Measurements from ENCODE around the gene PLA2G4A. TPM values are rescaled to one million over a fixed set of nuclear protein-coding genes. Genes with fewer than 3 reads are reported as not detected.
A peak's percentile ranks its signal among the peaks of the same experiment; 100 is the strongest.

PLA2G4A gene
- total RNA-seq, 6 experiments from 2014 or later: 0.25 to 0.90 (median 0.45) TPM

DNA sequence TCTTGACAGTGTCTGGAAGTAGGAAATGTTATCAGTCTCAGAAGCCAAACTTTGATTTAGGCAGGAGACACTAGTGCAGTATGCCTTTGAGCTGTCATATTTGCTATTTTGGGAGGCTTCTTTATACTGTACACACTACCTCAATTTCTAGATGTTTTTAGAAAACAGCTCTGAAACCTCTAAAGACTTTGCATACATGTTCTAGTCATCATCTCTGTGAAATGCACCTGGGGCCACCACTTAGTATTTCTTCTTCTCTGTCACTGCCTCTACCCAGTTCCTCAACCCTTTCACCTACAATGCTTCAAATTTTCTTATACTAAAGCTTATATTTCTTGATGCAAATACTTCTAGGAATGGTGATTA, 29.1 kb upstream of the PLA2G4A start:
- no peaks in the 10 kb centered on the region for H3K9me3 Mint-ChIP-seq
- no peak for TF ChIP-seq CTCF (IDR thresholded peaks at IDR 0.05)
- no peak for DNase-seq
- no peaks in the 10 kb centered on the region for H3K27me3 Mint-ChIP-seq (ENCODE audit: insufficient read depth)
- H3K4me3 Mint-ChIP-seq: no peak overlapping the region
- H3K4me1 Mint-ChIP-seq (ENCODE audit: low read depth): no peaks in the 10 kb centered on the region
- H3K36me3 Mint-ChIP-seq (ENCODE audit: low read depth): no peaks in the 10 kb centered on the region
- H3K27ac Mint-ChIP-seq: no peak overlapping the region

DNA sequence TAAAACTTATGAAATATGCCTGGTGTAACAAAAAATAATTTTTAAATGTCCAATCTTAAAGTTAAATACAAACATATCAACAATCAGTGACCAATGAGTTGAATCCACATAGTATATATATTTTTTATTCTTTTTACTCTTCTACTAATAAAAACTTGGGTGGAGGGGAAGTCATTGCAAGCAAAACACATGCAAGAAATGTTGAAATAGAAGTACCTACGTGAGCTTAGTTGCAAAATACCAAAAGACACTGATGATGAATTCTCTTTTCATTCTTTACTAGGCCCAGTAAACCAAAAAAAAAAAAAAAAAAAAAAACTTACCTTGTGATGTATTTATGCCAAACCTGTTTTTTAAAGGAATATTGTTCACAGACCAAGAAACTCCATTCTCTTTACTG, 26.4 kb upstream of the PLA2G4A start:
- TF ChIP-seq CTCF (IDR thresholded peaks at IDR 0.05): no peak
- Mint-ChIP-seq H3K4me1 (ENCODE audit: low read depth) (no peaks in the 10 kb centered on the region), H3K4me3 (no peak overlapping the region), H3K27me3 (ENCODE audit: insufficient read depth) (no peaks in the 10 kb centered on the region), H3K9me3 (no peaks in the 10 kb centered on the region), H3K27ac (no peak overlapping the region), H3K36me3 (ENCODE audit: low read depth) (no peaks in the 10 kb centered on the region)
- no peak for DNase-seq

DNA sequence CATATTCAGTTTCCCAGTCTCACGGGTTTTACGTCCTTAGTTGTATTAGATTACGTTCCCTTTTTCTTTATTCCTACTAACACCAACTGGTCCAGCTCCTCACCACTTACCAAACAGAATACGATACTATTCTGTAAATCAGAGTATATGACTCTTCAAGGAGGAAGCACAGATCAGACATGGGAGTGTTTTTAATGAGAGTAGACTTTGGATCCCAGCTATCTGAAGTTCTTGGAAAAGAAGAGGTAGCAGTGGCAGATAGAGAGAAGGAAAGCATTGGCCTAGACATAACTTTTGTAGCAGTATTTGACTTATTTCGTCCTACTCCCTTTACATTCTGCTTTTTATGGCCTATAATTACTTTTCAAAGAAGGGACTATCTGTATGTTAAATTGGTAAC, 24.1 kb upstream of the PLA2G4A start:
- Mint-ChIP-seq H3K4me3 (no peak overlapping the region), H3K9me3 (no peaks in the 10 kb centered on the region), H3K4me1 (ENCODE audit: low read depth) (no peaks in the 10 kb centered on the region), H3K36me3 (ENCODE audit: low read depth) (no peaks in the 10 kb centered on the region), H3K27ac (no peak overlapping the region), H3K27me3 (ENCODE audit: insufficient read depth) (no peaks in the 10 kb centered on the region)
- no peak for DNase-seq
- TF ChIP-seq CTCF (IDR thresholded peaks at IDR 0.05): no peak

DNA sequence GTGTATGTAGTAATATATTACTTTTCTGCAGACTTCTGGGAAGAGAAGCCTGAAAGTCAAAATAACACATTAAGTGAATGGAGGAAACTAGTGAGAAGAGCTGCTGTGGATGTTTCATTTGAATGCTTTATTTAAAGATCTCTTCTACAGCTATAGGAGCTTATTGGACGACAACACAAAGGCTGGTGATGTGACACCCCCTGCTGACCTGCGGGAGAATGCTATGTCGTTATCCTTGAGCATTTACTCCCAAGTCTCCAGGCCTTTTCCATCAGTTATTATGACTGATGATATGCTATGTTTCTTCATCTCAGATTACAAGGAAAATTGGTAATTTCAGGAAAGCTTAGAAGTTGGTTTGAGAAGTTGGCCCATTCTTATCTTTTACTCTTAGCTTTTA, 22.3 kb upstream of the PLA2G4A start:
- peak; percentile 19 for DNase-seq
- H3K4me1 Mint-ChIP-seq (ENCODE audit: low read depth): no peaks in the 10 kb centered on the region
- H3K4me3 Mint-ChIP-seq: no peak overlapping the region
- H3K9me3 Mint-ChIP-seq: no peaks in the 10 kb centered on the region
- H3K27ac Mint-ChIP-seq: no peak overlapping the region
- no peaks in the 10 kb centered on the region for H3K36me3 Mint-ChIP-seq (ENCODE audit: low read depth)
- no peaks in the 10 kb centered on the region for H3K27me3 Mint-ChIP-seq (ENCODE audit: insufficient read depth)
- peak; percentile 60 for TF ChIP-seq CTCF (IDR thresholded peaks at IDR 0.05)

- H3K9me3 Mint-ChIP-seq: no peaks in the 10 kb centered on the region
- H3K4me1 Mint-ChIP-seq (ENCODE audit: low read depth): no peaks in the 10 kb centered on the region
- no peak for TF ChIP-seq CTCF (IDR thresholded peaks at IDR 0.05)
- H3K27ac Mint-ChIP-seq: no peak overlapping the region
- H3K4me3 Mint-ChIP-seq: no peak overlapping the region
- no peaks in the 10 kb centered on the region for H3K27me3 Mint-ChIP-seq (ENCODE audit: insufficient read depth)
- no peaks in the 10 kb centered on the region for H3K36me3 Mint-ChIP-seq (ENCODE audit: low read depth)
- DNase-seq: no peak
Measured at GRCh38 chr1:186807163-186807562, 21.6 kb upstream of the PLA2G4A start.

DNA sequence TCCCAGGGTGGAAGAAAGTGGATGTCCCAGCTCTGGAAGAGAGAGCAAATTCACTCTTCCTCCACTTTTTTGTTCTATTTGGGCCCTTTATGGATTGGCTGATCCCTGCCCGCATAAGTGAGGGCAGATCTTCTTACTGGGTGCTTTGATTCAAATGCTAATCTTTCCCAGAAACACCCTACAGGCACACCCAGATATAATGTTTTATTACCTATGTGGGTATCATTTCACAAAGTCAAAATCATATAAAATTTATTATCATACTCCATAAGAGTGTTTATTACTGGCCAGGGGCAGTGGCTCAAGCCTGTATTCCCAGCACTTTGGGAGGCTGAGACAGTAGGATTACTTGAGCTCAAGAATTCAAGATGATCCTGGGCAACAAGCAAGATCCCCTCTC, 16.9 kb upstream of the PLA2G4A start:
- Mint-ChIP-seq H3K36me3 (ENCODE audit: low read depth) (no peaks in the 10 kb centered on the region), H3K27ac (no peak overlapping the region), H3K4me1 (ENCODE audit: low read depth) (0 out of 2 replicates have a peak, but pooled peaks cover 6% of the 10 kb centered on the region), H3K27me3 (ENCODE audit: insufficient read depth) (peaks cover 2% of the 10 kb centered on the region; the same call in 1 of the 2 replicates), H3K4me3 (no peak overlapping the region), H3K9me3 (no peaks in the 10 kb centered on the region)
- TF ChIP-seq CTCF (IDR thresholded peaks at IDR 0.05): no peak
- no peak for DNase-seq

Data from HFFc6 (cell line).